Colonic mucosa (tissue), 4 donors: Measurements from ENCODE around the gene TBC1D20. TPM values are rescaled to one million over a fixed set of nuclear protein-coding genes. Genes with fewer than 3 reads are reported as not detected.

ENCODE experiments used
- DNase-seq: peaks from one replicate; pipeline ENCODE4 v3.0.0-alpha.2; 2020
- H3K27ac ChIP-seq: fragments of 200-600 bp; one replicate; pipeline ENCODE4 v1.8.0; 2021
- H3K27me3 ChIP-seq: fragments of 200-600 bp; one replicate; pipeline ENCODE4 v1.8.0; 2021
- H3K36me3 ChIP-seq: fragments of 200-600 bp; one replicate; pipeline ENCODE4 v1.8.0; 2021
- H3K4me1 ChIP-seq: fragments of 200-600 bp; one replicate; pipeline ENCODE4 v1.8.0; 2021; ENCODE audit warnings: mild to moderate bottlenecking
- H3K4me3 ChIP-seq: fragments of 200-600 bp; one replicate; pipeline ENCODE4 v1.8.0; 2021
- H3K9ac ChIP-seq, 2 donors: one replicate each; pipeline ENCODE4 v1.7.0; 2013; ENCODE audit warnings: control low read depth in 2 of 2, low read depth in 2 of 2, low read length in 2 of 2
- H3K9me3 ChIP-seq: fragments of 200-600 bp; one replicate; pipeline ENCODE4 v1.8.0; 2021
- CTCF ChIP-seq: fragments of 200-600 bp; IDR thresholded peaks from one replicate; pipeline ENCODE4 v1.8.0; 2022; ENCODE audit warnings: antibody characterized with exemption, mild to moderate bottlenecking
- intact Hi-C: fragments of 100-400 bp; cut with DNase I; formaldehyde crosslinking; loops from one replicate; pipeline ENCODE4 v1.14.1; 2022
- total RNA-seq, 2 donors: library from RNA; stranded (reverse); fragmentation: NEBNext Ultra II Directional in 1 of 2; extraction: Animal tissue kit (Norgen Biotek cat#: 25700) in 1 of 2; gene quantifications; one replicate each; pipeline ENCODE4 v1.2.1, GENCODE V29; 2021
- donor health status: healthy.
- donor health status: DM: no; HTN: no; CAD: no.
- donor health status: DM: no; HTN: no; CAD: no.

TBC1D20 gene
- total RNA-seq, 2 donors from 2014 or later: 25.4 to 31.9 TPM

GRCh38 chr20:472137-472846 lies 10.0 kb upstream of the TBC1D20 start:
- TF ChIP-seq CTCF: no peak
- intact Hi-C loops: no loop called here
- Histone ChIP-seq H3K9me3 (no peaks in the 10 kb centered on the region), H3K9ac (no peak overlapping the region), H3K4me3 (no peak overlapping the region), H3K36me3 (no peaks in the 10 kb centered on the region), H3K4me1 (peaks cover 7% of the 10 kb centered on the region), H3K27me3 (no peaks in the 10 kb centered on the region), H3K27ac (no peak overlapping the region)
- no peak for DNase-seq

GRCh38 chr20:469746-470490 lies 7.6 kb upstream of the TBC1D20 start:
- Histone ChIP-seq H3K4me3 (no peak overlapping the region), H3K27ac (no peak overlapping the region), H3K9me3 (no peaks in the 10 kb centered on the region), H3K36me3 (no peaks in the 10 kb centered on the region), H3K4me1 (peaks cover 3% of the 10 kb centered on the region), H3K9ac (no peak overlapping the region), H3K27me3 (no peaks in the 10 kb centered on the region)
- TF ChIP-seq CTCF: no peak
- DNase-seq: no peak
- intact Hi-C loops: no loop called here

- Histone ChIP-seq H3K4me3 (no peak overlapping the region), H3K27me3 (no peaks in the 10 kb centered on the region), H3K4me1 (no peaks in the 10 kb centered on the region), H3K9me3 (no peaks in the 10 kb centered on the region), H3K36me3 (no peaks in the 10 kb centered on the region), H3K9ac (no peak overlapping the region), H3K27ac (no peak overlapping the region)
- no peak for TF ChIP-seq CTCF
- intact Hi-C loops: no loop called here
- no peak for DNase-seq
These were observed 5.4 kb upstream of the TBC1D20 start for GRCh38 chr20:467755-468154.

GRCh38 chr20:461254-462198 lies 807 bp downstream of the TBC1D20 start:
- peak overlapping the region; percentile 79 for H3K27ac ChIP-seq
- H3K27me3 ChIP-seq: no peaks in the 10 kb centered on the region
- H3K36me3 ChIP-seq: no peaks in the 10 kb centered on the region
- H3K4me3 ChIP-seq: peak overlapping the region; percentile 75
- peaks cover 7% of the 10 kb centered on the region for H3K4me1 ChIP-seq
- peak; percentile 56 for DNase-seq
- TF ChIP-seq CTCF: no peak
- H3K9me3 ChIP-seq: no peaks in the 10 kb centered on the region
- intact Hi-C loops: no loop called here
- H3K9ac ChIP-seq: peak overlapping the region; percentile 83 to 96

GRCh38 chr20:460707-461106 lies 1.6 kb downstream of the TBC1D20 start:
- intact Hi-C loops: no loop called here
- peak overlapping the region; percentile 75 for H3K4me3 ChIP-seq
- H3K4me1 ChIP-seq: peaks cover 7% of the 10 kb centered on the region
- no peak for DNase-seq
- H3K9me3 ChIP-seq: no peaks in the 10 kb centered on the region
- H3K9ac ChIP-seq: no peak overlapping the region
- no peak for TF ChIP-seq CTCF
- no peaks in the 10 kb centered on the region for H3K27me3 ChIP-seq
- no peak overlapping the region for H3K27ac ChIP-seq
- no peaks in the 10 kb centered on the region for H3K36me3 ChIP-seq
